PC-9 (cell line): Measurements from ENCODE around the gene FAM3D. TPM values are rescaled to one million over a fixed set of nuclear protein-coding genes. Genes with fewer than 3 reads are reported as not detected.

Source experiments
- BruUV-seq: library from RNA; stranded (reverse); fragments of 400-500 nt; replicated peaks from 2 replicates; lab custom pipeline; 2021; lab: Mats Ljungman, UMichigan
- CTCF ChIA-PET: fragments of 300-600 bp; sonication (Branson Sonifier 250); formaldehyde crosslinking; loops from one replicate; lab custom pipeline; 2022; ENCODE audit warnings: antibody characterized with exemption; lab: Charles Lee
- POLR2A ChIA-PET: fragments of 300-600 bp; sonication (Branson Sonifier 250); formaldehyde crosslinking; loops from one replicate; lab custom pipeline; 2022; ENCODE audit warnings: antibody characterized with exemption; ENCODE audit not compliant: unreplicated experiment; lab: Charles Lee
- DNase-seq, 2 experiments: peaks; one replicate each; pipeline versions ENCODE4 v3.0.0 to v3.0.0-alpha.2; 2015 to 2022; ENCODE audit warnings: mixed read lengths in 1 of 2
- H2AFZ ChIP-seq: fragments of 200-600 bp; sonication (generic); 2 replicates; pipeline ENCODE4 v1.8.1; 2017; ENCODE audit warnings: antibody characterized with exemption
- H3F3A ChIP-seq: fragments of 200-600 bp; sonication (generic); 2 replicates; pipeline ENCODE4 v1.8.1; 2017; ENCODE audit warnings: antibody characterized with exemption, mild to moderate bottlenecking, low read depth; ENCODE audit not compliant: insufficient read depth
- H3K27ac ChIP-seq: fragments of 200-600 bp; sonication (generic); 2 replicates; pipeline ENCODE4 v1.6.1; 2016; ENCODE audit warnings: mixed run types
- H3K27me3 ChIP-seq: fragments of 200-600 bp; sonication (generic); 2 replicates; pipeline ENCODE4 v1.6.1; 2016; ENCODE audit warnings: low read depth, mixed run types; ENCODE audit not compliant: insufficient read depth
- H3K36me3 ChIP-seq: fragments of 200-600 bp; sonication (generic); 2 replicates; pipeline ENCODE4 v1.6.1; 2016; ENCODE audit warnings: low read depth, mixed run types
- H3K4me1 ChIP-seq: fragments of 200-600 bp; sonication (generic); replicated peaks from 2 replicates; pipeline ENCODE4 v1.6.1; 2016; ENCODE audit warnings: mixed run types; ENCODE audit not compliant: insufficient read depth
- H3K4me2 ChIP-seq: fragments of 200-600 bp; sonication (generic); 2 replicates; pipeline ENCODE4 v1.6.1; 2017; ENCODE audit warnings: mixed run types
- H3K4me3 ChIP-seq: fragments of 200-600 bp; sonication (generic); 2 replicates; pipeline ENCODE4 v1.6.1; 2016; ENCODE audit warnings: mixed run types
- H3K79me2 ChIP-seq: fragments of 200-600 bp; sonication (generic); 2 replicates; pipeline ENCODE4 v1.6.1; 2017; ENCODE audit warnings: low read depth, mixed run types
- H3K9me2 ChIP-seq: fragments of 200-600 bp; sonication (generic); 2 replicates; pipeline ENCODE4 v1.8.1; 2017; ENCODE audit warnings: mild to moderate bottlenecking; ENCODE audit not compliant: insufficient read depth
- H3K9me3 ChIP-seq: fragments of 200-600 bp; sonication (generic); 2 replicates; pipeline ENCODE4 v1.8.1; 2016; ENCODE audit warnings: low read depth; ENCODE audit not compliant: insufficient read depth
- H4K20me1 ChIP-seq: fragments of 200-600 bp; sonication (generic); 2 replicates; pipeline ENCODE4 v1.8.1; 2017; ENCODE audit not compliant: insufficient read depth
- EZH2 ChIP-seq: fragments of 200-600 bp; sonication (generic); IDR thresholded peaks from 2 replicates; pipeline ENCODE4 v1.8.0; 2017; ENCODE audit warnings: antibody characterized with exemption, low read depth
- intact Hi-C: fragments of 100-400 bp; cut with micrococcal nuclease; formaldehyde crosslinking; loops from one replicate; pipeline ENCODE4 v1.10.0; 2022; ENCODE audit not compliant: unreplicated experiment
- total RNA-seq: library from RNA; stranded (reverse); gene quantifications from 2 replicates; pipeline ENCODE4 v1.2.3, GENCODE V29; 2021
- TF ChIP-seq, protein P1 (sequence below): fragments of 200-600 bp; sonication (generic); conservative IDR thresholded peaks from 2 replicates; pipeline ENCODE4 v1.6.1; 2017; ENCODE audit warnings: mixed run types, antibody characterized with exemption, mild to moderate bottlenecking, moderate library complexity

FAM3D gene
- total RNA-seq, 1 experiment from 2014 or later = not detected

DNA sequence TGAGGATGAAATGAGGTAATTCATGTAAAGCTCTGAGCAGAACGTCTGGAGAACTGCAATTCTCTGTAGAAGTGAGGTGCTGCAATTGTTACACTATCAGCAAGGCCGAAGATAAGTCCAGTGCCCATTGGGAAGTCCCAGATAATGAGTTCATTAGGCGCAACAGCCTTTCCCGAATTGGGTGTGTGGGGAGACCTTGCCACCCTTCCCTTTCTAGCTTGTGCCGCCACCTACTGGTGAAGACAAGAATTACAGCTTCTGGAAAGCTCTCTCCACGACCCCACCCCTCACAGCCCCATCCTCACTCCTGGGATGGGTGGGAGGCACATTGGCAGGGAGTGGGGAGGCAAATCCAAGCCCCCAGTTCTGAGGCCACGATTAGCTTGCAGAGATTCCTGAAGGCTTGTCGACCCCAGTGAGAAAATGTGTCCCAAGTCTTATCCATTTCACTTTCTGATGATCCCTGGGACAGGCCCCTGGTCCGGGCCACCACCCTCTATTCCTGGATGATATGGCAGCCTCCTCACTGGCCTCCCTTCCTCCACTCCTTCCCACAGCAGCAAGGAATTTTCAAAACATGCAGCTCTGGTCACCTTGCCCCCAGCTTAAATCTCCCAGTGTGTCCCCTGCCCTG lies 36.4 kb downstream of the FAM3D start:
- POLR2A ChIA-PET = no interaction called here
- Histone ChIP-seq H3K9me2 (no peaks in the 10 kb centered on the region), H3K27ac (no peak overlapping the region), H3K27me3 (no peaks in the 10 kb centered on the region), H4K20me1 (no peaks in the 10 kb centered on the region), H3K4me3 (no peak overlapping the region), H3K4me2 (no peak overlapping the region), H3K36me3 (no peaks in the 10 kb centered on the region), H3K79me2 (no peaks in the 10 kb centered on the region), H2AFZ (no peak overlapping the region), H3F3A (no peaks in the 10 kb centered on the region), H3K4me1 (peaks cover 8% of the 10 kb centered on the region; the same call in 1 of the 2 replicates), H3K9me3 (no peaks in the 10 kb centered on the region)
- intact Hi-C loops = loop anchor here (1.0 to 10.0 kb wide), 4 partner anchors 62 to 445 kb away; no protein-coding TSS in a partner anchor
- DNase-seq = peak; percentile 40 to 61
- CTCF ChIA-PET = interaction anchor here (0.5 to 1.2 kb wide), 9 partner anchors 9 to 443 kb away, joined by 3 to 9 read pairs (median 3); partner anchors contain the start of genes PXK and RPP14
- BruUV-seq = no TSS peak
- no peak for TF ChIP-seq EZH2
- TF ChIP-seq, protein P1, sequence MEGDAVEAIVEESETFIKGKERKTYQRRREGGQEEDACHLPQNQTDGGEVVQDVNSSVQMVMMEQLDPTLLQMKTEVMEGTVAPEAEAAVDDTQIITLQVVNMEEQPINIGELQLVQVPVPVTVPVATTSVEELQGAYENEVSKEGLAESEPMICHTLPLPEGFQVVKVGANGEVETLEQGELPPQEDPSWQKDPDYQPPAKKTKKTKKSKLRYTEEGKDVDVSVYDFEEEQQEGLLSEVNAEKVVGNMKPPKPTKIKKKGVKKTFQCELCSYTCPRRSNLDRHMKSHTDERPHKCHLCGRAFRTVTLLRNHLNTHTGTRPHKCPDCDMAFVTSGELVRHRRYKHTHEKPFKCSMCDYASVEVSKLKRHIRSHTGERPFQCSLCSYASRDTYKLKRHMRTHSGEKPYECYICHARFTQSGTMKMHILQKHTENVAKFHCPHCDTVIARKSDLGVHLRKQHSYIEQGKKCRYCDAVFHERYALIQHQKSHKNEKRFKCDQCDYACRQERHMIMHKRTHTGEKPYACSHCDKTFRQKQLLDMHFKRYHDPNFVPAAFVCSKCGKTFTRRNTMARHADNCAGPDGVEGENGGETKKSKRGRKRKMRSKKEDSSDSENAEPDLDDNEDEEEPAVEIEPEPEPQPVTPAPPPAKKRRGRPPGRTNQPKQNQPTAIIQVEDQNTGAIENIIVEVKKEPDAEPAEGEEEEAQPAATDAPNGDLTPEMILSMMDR = peak; percentile 96

DNA sequence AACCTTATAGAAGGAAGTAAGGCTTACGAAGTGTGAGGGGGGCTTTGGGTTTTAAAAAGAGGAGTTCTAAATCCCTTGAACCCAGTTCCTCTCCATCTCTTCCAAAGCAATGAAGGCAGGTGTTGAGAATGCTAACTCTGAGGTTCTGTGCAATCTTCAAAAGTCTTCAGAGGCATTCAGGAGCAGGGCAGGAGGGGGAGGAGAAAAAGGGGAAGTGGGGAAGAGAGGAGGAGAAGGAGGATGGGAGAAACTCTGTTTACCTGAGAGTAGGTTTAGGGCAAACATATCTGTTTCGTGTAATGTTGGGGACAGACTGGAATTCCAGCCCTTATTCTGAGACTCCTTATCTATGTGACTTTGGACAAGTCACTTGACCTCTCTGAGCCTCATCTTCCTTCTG lies 36.9 kb downstream of the FAM3D start:
- Histone ChIP-seq H3K79me2 (no peaks in the 10 kb centered on the region), H3K4me3 (no peak overlapping the region), H3F3A (no peaks in the 10 kb centered on the region), H3K9me3 (no peaks in the 10 kb centered on the region), H3K36me3 (no peaks in the 10 kb centered on the region), H2AFZ (no peak overlapping the region), H3K4me2 (no peak overlapping the region), H3K9me2 (no peaks in the 10 kb centered on the region), H4K20me1 (no peaks in the 10 kb centered on the region), H3K27me3 (no peaks in the 10 kb centered on the region), H3K4me1 (peaks cover 8% of the 10 kb centered on the region; the same call in 1 of the 2 replicates), H3K27ac (no peak overlapping the region)
- no peak for DNase-seq
- BruUV-seq = no TSS peak
- ChIA-PET CTCF (interaction anchor here (0.5 to 1.2 kb wide), 7 partner anchors 9 to 442 kb away, joined by 3 to 9 read pairs (median 3); partner anchors contain the start of genes PXK and RPP14), POLR2A (no interaction called here)
- TF ChIP-seq EZH2 = no peak
- intact Hi-C loops = loop anchor here (1.0 to 10.0 kb wide), 6 partner anchors 61 to 445 kb away; no protein-coding TSS in a partner anchor

DNA sequence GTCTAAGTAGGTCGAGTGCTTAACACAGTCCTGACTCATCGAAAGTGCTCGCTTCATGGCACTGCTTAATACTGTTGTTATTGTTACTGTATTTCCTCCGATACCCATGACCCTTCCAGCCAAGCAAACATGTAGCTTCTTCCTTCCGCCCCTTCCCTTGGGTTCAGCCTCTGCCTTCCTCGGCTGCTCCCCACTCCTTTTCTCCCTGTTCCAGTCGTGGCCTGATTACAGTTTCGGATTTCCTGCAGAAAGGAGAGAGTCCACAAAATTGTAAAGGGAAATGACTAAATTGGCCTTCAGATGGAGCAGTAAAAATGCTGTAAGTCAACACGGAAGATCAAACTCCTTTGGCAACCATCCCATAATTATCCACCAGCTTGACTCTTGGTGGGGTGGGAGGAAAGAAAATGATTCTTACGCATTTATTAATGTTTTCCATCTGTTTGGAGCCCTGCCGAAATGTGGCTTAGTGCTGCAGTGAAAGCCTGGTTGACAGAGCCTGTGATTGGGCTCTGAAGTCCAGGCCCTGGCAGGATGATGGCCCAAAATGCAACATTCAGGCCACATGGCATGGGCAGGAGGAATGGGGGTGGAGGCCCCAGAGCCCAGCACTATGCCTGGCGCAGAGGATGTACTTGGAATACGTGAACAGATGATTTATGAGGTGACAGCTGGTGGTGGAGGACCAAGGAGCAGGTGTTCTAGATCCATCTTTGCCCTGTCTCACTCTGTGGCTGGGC lies 37.6 kb downstream of the FAM3D start:
- H3K9me2 ChIP-seq = no peaks in the 10 kb centered on the region
- no peaks in the 10 kb centered on the region for H3K9me3 ChIP-seq
- no peaks in the 10 kb centered on the region for H4K20me1 ChIP-seq
- H3K4me3 ChIP-seq = no peak overlapping the region
- H3K4me2 ChIP-seq = no peak overlapping the region
- H3K36me3 ChIP-seq = no peaks in the 10 kb centered on the region
- BruUV-seq = no TSS peak
- ChIA-PET CTCF (no interaction called here), POLR2A (no interaction called here)
- no peaks in the 10 kb centered on the region for H3K27me3 ChIP-seq
- H2AFZ ChIP-seq = no peak overlapping the region
- DNase-seq = no peak
- no peaks in the 10 kb centered on the region for H3K79me2 ChIP-seq
- intact Hi-C loops = loop anchor here (5.0 to 10.0 kb wide), 2 partner anchors 214 to 307 kb away; no protein-coding TSS in a partner anchor
- no peak overlapping the region for H3K27ac ChIP-seq
- peaks cover 8% of the 10 kb centered on the region; the same call in 1 of the 2 replicates for H3K4me1 ChIP-seq
- no peaks in the 10 kb centered on the region for H3F3A ChIP-seq
- TF ChIP-seq, protein P1 = no peak
- no peak for TF ChIP-seq EZH2
